Measurements from ENCODE around the gene SLC7A11.
A peak's percentile ranks its signal among the peaks of the same experiment; 100 is the strongest.

Gene SLC7A11

DNA sequence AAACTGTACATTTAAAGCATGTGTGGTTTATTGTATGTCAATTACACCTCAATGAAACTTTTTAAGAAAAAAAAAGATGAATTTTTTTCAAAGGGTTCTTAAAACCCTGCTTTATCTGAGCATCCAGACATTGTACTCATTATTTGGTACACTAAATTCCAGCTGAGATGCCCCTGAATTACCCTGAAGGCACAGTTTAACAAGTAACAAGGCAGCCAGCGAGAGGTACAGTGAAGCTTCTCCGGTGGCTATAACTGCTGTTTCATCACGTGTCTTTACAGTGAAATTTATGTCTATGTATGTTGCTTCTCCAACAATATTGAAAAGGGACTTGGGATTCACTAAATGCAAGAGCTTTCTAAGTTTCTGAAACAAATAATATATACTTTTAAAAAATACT lies 15.8 kb downstream of the SLC7A11 start:
- TF ChIP-seq, protein P1, sequence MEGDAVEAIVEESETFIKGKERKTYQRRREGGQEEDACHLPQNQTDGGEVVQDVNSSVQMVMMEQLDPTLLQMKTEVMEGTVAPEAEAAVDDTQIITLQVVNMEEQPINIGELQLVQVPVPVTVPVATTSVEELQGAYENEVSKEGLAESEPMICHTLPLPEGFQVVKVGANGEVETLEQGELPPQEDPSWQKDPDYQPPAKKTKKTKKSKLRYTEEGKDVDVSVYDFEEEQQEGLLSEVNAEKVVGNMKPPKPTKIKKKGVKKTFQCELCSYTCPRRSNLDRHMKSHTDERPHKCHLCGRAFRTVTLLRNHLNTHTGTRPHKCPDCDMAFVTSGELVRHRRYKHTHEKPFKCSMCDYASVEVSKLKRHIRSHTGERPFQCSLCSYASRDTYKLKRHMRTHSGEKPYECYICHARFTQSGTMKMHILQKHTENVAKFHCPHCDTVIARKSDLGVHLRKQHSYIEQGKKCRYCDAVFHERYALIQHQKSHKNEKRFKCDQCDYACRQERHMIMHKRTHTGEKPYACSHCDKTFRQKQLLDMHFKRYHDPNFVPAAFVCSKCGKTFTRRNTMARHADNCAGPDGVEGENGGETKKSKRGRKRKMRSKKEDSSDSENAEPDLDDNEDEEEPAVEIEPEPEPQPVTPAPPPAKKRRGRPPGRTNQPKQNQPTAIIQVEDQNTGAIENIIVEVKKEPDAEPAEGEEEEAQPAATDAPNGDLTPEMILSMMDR (IDR thresholded peaks at IDR 0.05; ENCODE audit: poor library complexity, severe bottlenecking), result no peak
- peaks cover 20% of the 10 kb centered on the region for H3K4me1 ChIP-seq (ENCODE audit: insufficient read depth, poor library complexity, severe bottlenecking)
- no peaks in the 10 kb centered on the region for H3K9me3 ChIP-seq (ENCODE audit: severe bottlenecking)
- ATAC-seq (ENCODE audit: low read depth) (no peak), DNase-seq (ENCODE audit: low spot score) (no peak)
- H3K27ac ChIP-seq (ENCODE audit: poor library complexity, severe bottlenecking), result no peak overlapping the region
- no peak overlapping the region for H3K4me3 ChIP-seq (ENCODE audit: severe bottlenecking)
- H3K27me3 ChIP-seq (ENCODE audit: insufficient read depth, poor library complexity, severe bottlenecking), result no peaks in the 10 kb centered on the region
- peaks cover 87% of the 10 kb centered on the region for H3K36me3 ChIP-seq (ENCODE audit: low read depth)

DNA sequence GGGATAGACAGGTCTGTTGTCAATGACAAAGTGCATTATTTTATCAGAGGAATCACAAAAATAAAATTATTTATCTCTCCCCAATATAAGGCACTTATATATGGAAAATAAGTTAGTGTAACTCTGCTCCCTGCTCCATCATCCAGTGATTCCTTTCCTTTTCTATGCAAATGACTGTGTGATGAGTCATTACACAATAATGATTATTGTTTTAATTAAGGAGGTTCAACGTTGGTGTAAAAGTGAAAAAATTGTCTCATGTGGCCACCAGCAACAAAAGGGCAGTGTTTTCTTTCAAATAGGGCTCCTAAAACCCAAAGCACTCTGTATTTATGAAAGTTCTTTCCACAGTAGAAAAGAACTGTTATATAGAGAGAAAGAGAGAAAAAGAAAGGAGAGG lies 16.7 kb downstream of the SLC7A11 start:
- H3K9me3 ChIP-seq (ENCODE audit: severe bottlenecking), result no peaks in the 10 kb centered on the region
- DNase-seq (ENCODE audit: low spot score), result no peak
- TF ChIP-seq, protein P1 (IDR thresholded peaks at IDR 0.05; ENCODE audit: poor library complexity, severe bottlenecking), result no peak
- no peak for ATAC-seq (ENCODE audit: low read depth)
- H3K27me3 ChIP-seq (ENCODE audit: insufficient read depth, poor library complexity, severe bottlenecking), result no peaks in the 10 kb centered on the region
- no peak overlapping the region for H3K27ac ChIP-seq (ENCODE audit: poor library complexity, severe bottlenecking)
- peaks cover 87% of the 10 kb centered on the region for H3K36me3 ChIP-seq (ENCODE audit: low read depth)
- peaks cover 20% of the 10 kb centered on the region for H3K4me1 ChIP-seq (ENCODE audit: insufficient read depth, poor library complexity, severe bottlenecking)
- no peak overlapping the region for H3K4me3 ChIP-seq (ENCODE audit: severe bottlenecking)

DNA sequence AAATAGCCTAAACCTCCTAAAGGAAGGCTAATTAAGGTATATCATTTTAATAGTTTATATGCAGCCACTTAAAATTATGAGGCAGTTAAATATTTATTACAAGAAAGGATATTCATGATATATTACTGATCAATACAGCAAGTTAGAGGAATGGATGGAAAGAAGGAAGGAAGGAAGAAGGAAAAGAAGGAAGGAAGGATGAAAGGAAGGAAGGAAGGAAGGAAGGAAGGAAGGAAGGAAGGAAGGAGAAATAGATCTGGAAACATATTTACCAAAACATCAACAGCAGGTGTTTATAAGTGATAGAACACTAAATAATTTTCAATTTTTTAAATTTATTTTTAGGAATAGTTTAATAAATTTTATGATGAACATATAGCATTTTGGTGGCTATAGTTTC lies 17.5 kb downstream of the SLC7A11 start:
- no peak overlapping the region for H3K4me3 ChIP-seq (ENCODE audit: severe bottlenecking)
- TF ChIP-seq, protein P1 (IDR thresholded peaks at IDR 0.05; ENCODE audit: poor library complexity, severe bottlenecking), result no peak
- no peaks in the 10 kb centered on the region for H3K27me3 ChIP-seq (ENCODE audit: insufficient read depth, poor library complexity, severe bottlenecking)
- ATAC-seq (ENCODE audit: low read depth) (no peak), DNase-seq (ENCODE audit: low spot score) (no peak)
- peaks cover 87% of the 10 kb centered on the region for H3K36me3 ChIP-seq (ENCODE audit: low read depth)
- H3K9me3 ChIP-seq (ENCODE audit: severe bottlenecking), result no peaks in the 10 kb centered on the region
- H3K27ac ChIP-seq (ENCODE audit: poor library complexity, severe bottlenecking), result no peak overlapping the region
- H3K4me1 ChIP-seq (ENCODE audit: insufficient read depth, poor library complexity, severe bottlenecking), result peaks cover 20% of the 10 kb centered on the region

DNA sequence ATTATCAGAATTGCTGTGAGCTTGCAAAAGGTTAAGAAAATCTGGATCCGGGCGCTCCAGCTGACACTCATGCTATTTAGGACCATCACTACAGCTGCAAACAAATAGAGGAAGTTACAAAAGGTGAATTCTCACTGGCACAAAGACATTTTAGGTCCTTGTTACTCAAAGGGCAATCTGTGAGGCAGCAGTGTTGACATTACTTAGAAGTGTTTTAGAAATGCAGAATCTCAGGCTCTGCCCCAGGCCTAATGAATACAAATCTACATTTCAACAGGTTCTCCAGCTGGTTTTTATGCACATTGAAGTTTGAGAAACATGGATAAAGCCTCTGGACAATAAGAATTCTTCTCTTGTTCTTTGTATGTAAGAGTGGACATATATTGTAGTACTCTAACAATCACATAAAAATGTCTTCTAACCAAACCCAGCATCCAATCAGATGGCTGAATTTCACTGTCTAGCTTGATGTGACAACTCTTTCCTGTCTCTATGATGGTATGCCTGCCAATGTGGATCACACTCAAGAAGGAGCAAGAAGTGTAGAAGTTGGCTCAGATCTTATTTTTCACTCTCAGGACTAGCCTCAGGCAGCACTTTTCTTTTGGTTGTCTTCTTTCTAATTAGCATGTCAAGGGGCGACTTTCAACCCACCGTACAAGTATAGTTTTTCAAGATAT lies 18.8 kb downstream of the SLC7A11 start:
- no peak overlapping the region for H3K4me3 ChIP-seq (ENCODE audit: severe bottlenecking)
- ATAC-seq (ENCODE audit: low read depth) (no peak), DNase-seq (ENCODE audit: low spot score) (no peak)
- H3K9me3 ChIP-seq (ENCODE audit: severe bottlenecking), result no peaks in the 10 kb centered on the region
- peaks cover 89% of the 10 kb centered on the region for H3K36me3 ChIP-seq (ENCODE audit: low read depth)
- peaks cover 20% of the 10 kb centered on the region for H3K4me1 ChIP-seq (ENCODE audit: insufficient read depth, poor library complexity, severe bottlenecking)
- no peaks in the 10 kb centered on the region for H3K27me3 ChIP-seq (ENCODE audit: insufficient read depth, poor library complexity, severe bottlenecking)
- TF ChIP-seq, protein P1 (IDR thresholded peaks at IDR 0.05; ENCODE audit: poor library complexity, severe bottlenecking), result no peak
- H3K27ac ChIP-seq (ENCODE audit: poor library complexity, severe bottlenecking), result peak overlapping the region; percentile 63

DNA sequence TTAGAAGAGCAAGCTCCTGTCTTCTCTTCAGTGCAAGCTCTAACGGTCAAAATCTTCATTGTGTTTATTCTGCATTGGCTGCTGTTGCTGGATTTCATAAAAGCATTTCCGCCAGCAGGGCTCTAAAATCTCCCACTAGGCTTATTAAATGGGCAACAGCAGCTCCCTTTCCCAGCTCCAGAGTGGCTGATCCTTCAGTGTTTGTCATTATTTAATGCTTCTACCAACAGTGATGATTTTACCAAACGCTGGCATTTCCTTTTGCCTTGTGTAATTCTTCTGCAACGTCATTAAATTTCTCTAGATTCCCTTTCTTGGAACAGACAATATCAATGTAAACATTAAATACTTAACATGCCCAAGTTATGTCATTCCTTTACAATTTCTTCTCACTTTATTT lies 20.1 kb downstream of the SLC7A11 start:
- H3K36me3 ChIP-seq (ENCODE audit: low read depth), result peaks cover 89% of the 10 kb centered on the region
- peaks cover 20% of the 10 kb centered on the region for H3K4me1 ChIP-seq (ENCODE audit: insufficient read depth, poor library complexity, severe bottlenecking)
- H3K4me3 ChIP-seq (ENCODE audit: severe bottlenecking), result no peak overlapping the region
- peak; percentile 90 for ATAC-seq (ENCODE audit: low read depth)
- no peaks in the 10 kb centered on the region for H3K9me3 ChIP-seq (ENCODE audit: severe bottlenecking)
- H3K27me3 ChIP-seq (ENCODE audit: insufficient read depth, poor library complexity, severe bottlenecking), result no peaks in the 10 kb centered on the region
- H3K27ac ChIP-seq (ENCODE audit: poor library complexity, severe bottlenecking), result peak overlapping the region; percentile 63
- TF ChIP-seq, protein P1 (IDR thresholded peaks at IDR 0.05; ENCODE audit: poor library complexity, severe bottlenecking), result no peak
- no peak for DNase-seq (ENCODE audit: low spot score)
